HG03039 (cell line): ENCODE measurements around the gene ATP4A.

Experiments used
- ATAC-seq: cut with Tn5 transposase; IDR thresholded peaks from one replicate; pipeline ENCODE4 v1.9.1; 2021; ENCODE audit warnings: mild to moderate bottlenecking, moderate library complexity; ENCODE audit not compliant: unreplicated experiment

ATP4A gene

DNA sequence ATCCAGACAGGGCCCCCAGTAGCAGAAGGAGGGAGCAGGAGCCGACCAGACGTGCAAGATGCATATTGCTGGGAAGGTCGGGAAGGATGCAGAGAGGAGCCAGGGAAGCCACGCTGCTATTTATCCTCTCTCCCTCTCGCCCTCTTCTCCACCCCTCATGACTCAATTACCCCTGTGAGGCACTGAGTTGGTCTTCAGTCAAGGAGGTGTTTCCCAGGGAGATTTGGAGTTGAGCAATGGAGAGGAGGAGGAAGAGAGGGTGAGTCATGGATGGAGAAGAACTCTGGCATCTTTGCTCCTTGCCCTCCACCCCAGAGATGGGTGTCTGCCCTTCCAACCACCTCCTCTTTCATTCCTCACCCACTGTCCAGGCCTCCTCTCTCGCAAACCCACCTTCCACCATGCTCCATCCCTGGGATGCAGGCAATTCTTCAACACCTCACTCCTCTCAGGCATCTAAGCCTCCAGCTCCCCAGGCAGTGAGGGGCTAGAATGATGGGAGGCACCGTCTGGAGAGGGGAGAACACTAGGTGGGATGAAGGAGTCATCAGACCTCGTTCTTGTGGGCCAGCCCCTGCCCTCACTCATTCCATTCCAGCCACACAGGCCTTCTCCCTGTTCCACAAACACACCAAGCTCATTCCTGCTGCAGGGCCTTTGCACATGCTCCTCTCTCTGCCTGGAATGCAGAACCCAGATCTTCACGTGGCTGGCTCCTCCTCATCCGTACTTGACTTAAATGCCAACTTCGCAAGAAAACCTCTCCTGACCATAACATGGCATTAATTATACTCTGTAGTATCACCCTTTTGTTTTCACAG lies 35.0 kb downstream of the ATP4A start, which contains the start of gene SBSN:
TSS of gene SBSN (minus strand) at position 94 of the 821 bp plus-strand sequence. CDS start at position 64, 30 bp downstream.
- ATAC-seq = no peak

DNA sequence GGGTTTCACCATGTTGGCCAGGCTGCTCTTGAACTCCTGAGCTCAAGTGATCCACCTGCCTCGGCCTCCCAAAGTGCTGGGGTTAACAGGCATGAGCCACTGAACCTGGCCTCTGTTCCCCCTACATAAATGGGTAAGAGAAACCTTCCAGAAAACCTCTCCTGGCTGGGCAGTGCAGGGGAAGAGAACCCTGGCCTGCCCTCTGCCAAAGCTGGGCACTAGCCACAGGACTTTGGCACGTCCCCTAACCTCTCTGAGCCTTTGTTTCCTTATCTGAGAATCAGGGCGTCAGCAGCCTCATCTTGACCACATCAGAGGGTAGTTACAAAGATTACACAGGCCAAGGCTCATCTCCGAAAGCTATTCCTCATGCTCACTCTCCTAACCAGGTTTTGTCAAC lies 37.6 kb downstream of the ATP4A start:
- no peak for ATAC-seq

DNA sequence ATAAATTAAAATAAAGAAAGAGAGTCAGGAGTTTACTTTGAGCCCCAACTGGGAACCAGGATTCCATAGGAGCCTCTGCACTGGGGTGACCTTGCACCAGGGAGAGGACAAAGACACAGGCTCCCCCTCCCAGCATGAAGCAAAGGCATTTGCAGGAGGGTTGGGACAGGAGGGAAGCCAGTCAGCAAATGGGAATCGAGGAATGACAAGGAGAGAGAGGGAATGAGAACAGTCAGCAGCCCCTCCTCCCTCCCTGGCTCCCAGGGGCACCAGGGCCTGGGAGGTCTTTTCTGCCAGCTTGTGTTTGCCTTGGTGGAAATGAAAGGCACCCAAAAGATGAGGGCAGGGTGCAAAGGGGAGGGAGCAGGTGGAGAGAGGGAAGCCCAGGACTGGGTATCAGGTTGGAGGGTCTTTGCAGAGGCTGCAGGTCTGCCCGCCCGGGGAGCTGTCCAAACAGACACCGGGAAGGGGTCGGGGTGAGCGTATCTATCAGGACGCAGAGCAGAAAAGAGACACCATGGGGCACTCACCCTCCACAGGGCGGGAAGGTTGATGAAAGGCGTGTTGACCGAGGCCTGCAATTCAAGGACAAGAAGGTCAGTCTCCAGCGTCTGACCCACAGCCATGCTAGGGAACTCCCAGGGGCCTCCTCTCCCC lies 39.1 kb downstream of the ATP4A start:
- no peak for ATAC-seq

DNA sequence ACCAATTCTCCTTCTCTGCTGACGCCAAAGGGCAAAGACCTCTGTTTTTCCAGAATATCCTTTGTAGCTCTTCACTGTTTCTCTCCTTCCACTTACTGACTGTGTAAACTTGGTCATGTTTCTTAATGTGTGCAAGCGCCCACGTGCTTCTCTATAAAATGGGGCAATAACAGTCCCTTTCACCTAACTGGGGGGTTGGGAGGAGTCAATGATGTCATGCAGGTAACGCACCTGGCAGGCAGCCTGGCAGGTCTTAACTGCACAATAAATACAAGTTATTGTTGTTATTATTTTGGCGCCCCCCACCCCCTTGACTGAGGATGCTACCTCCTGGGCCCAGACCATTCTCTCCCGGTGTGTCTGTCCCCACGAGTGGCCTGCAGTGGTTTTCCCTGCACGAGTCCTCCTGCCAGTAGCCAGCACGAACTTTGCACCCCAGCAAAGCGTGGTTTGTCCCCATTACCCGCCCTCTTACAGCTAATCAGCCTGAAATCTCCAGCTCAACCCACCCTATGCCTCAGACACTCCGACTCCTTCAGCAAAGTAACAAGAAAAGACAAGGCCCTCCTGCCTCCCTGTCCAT lies 40.6 kb downstream of the ATP4A start:
- no peak for ATAC-seq

DNA sequence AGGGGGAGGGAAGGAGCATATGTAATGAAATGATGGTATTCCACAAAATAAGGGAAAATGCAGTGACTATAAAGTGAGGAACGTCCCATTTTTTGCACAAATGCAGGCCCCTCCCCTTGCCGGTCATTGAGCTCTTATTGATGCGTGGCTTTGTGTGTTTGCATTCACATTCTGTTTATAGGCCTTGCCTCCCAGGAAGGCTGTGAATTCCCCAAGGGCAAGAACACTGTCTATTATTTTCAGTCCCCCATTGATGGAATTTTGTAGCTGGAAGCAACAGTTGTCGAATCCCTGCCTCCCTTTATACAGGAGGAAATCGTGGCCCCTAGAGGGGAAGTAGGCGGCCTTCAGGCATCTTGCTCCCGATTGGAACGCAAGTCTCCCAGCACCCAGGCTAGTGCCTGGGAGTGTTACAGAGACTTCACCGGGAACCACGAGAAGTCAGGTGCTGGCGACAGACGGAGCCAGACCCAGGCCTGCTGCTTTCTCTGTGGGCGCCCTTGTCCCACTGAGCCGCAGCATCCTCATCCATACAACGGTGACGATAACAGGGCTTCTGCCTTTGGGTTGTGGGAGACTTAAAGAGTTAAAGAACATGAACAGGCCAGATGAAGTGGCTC lies 42.2 kb downstream of the ATP4A start:
- ATAC-seq = no peak

DNA sequence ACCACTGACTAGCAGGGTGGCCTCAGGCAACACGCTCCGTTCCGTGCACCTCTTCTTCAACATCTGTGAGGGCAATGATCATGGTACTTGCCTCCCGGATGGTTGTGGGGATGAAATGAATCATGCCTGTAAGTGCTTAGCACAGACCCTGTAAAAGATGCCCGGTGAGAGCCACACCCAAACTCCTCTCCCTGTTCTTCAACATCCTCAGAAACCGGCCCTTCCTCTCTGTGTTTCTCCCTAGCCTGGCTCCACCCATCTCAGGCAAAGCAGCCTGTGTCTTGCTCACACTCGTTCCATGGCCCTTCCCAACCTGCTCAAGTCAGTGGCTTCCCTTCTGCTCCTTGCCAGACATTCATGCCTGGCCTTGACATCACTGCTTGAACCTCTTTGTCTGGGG lies 44.2 kb downstream of the ATP4A start:
- ATAC-seq = no peak

DNA sequence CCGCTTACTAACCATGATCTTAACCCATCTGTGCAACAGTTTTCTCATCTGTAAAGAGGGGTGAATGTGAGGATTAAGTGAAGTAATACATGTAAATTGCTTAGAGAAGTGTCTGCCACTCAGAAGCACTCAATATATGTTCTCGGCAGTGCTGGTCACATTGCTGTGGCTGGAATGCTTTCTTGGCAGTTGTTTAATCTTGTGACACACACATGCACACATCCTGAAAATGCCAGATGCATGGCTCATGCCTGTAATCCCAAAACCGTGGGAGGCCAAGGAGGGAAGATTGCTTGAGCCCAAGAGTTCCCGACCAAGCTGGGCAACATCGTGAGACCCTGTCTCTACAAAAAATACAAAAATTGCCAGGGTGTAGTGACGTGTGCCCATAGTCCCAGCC lies 45.1 kb downstream of the ATP4A start:
- ATAC-seq = no peak

DNA sequence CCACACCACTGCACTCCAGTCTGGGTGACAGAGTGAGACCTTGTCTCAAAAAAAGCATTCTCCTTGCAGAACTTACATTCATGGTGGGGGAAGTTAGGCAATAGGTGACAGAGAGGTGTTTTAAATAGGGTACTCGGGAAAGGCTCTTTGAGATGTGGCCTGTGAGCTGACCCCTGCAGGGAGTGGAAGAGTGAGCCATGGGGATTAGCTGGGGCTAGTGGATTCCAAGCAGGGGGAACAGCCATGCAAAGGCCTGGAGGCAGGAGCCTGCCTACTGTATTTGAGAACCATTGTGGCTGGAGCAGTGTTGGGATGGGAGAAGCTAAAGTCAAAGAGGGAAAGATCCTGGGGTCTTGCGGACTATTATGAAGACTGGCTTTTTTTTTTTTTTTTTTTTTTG lies 46.1 kb downstream of the ATP4A start:
- ATAC-seq = no peak

DNA sequence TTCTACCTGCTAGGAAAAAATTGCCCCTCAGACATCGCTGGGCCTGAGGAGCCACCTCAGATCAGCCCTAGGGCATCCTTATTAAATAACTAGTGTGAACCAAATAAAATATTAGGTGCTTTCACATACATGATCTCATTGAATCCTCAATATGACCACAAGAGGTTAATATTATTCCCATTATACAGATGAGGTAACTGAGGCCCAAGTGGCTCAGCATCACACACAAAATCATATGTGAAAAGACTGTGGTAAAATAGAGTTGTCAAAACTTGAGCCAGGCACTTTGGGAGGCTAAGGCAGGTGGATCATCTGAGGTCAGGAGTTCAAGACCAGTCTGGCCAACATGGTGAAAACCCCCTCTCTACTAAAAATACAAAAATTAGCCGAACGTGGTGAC lies 47.1 kb downstream of the ATP4A start:
- ATAC-seq = no peak

DNA sequence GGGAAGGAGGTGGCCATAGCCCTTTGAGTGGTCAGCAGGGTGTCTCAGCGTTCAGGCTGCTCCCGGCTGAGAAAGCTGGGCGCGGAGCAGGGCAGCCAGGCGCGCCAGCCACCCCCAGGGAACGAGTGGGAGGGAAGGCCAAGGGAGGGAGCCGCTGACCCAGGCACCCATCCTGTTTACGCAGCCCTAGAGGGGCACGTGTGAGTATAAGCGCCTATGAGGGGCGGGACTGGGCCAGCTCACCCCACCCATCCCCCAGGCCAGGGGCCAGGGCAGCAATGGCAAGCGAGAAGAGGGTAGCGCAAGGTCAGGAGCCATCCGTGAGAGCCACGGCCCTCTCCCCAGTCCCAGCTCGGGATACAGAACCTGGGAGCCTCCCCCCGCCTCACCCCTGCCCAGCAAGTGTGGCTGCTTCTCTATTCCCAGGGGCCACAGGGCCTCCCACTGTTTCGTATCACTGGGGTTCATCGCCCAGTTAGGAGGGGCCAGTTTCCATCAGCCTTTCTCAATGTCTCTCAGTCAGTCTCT lies 49.1 kb downstream of the ATP4A start:
- no peak for ATAC-seq

DNA sequence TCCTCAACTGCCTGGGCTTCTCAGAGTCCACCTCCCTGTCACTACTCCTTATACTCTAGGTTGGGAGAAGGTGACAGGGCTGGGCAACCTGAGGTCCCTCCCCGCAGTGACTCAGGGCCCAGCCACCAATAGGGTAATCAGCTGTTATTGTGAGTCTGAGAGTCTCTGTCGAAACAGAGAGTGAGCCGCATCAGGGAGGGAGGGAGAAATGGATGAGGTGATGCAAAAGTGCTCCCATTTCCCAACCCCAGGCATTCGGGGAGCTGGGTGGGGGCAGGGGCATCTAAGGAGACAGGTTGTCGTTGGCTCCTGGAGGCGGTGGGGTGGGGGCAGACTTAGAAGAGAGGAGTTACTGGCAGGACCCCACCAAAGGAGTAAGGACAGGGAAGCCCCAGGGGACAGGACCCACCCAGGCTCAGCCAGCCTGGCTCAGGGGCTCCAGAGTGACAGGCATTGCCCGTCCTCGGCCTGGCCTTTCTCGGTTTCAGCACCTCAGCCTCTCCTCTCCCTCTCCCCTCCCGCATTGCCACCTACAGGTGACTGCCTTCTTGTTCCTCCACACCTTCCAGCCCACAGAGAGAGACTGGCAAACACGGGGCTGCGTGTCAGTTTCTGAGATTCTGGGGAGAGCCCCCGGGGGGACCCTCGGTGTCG lies 49.7 kb downstream of the ATP4A start, which contains the start of gene DMKN:
TSS of gene DMKN (minus strand) at position 22 of the 654 bp plus-strand sequence. CDS start 174 bp downstream, outside the sequence.
- ATAC-seq = no peak

DNA sequence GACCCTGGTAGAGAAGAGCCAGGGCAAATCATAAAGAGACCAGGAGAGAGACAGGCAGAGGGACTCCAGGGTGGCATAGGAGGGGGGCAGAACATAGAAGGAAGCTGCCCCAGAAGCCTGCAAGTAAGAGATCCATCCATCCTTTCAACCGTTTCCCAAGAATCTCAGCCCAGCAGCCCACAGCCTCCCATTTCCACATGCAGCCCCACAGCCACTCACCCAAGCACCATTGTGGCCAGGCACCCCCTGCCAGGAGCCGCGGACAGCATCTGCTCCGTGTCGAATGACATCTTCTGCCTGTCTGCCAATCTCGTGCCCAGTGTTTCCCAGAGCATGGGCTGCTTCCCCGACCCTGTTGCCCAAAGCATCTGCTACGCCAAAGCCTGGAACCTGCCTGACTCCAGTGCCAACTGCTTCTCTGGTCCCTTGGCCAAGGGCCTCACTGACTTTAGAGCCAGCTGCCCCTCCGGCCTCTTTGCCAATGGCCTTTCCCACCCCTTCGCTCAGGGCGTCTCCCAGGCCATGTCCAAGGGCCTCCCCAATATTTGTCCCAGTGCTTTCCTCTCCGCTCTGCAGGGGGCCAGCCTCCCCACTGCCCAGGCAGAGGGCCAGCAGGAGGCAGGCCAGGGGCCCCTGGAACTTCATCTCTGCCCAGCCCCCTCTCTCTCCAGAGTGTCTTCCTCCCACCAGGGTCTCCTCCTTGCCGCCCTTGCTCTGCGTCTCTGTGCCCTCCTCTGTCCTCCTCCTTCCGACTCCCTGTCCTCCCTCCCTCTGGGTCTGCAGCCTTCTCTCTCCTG lies 50.4 kb downstream of the ATP4A start:
- ATAC-seq = no peak

DNA sequence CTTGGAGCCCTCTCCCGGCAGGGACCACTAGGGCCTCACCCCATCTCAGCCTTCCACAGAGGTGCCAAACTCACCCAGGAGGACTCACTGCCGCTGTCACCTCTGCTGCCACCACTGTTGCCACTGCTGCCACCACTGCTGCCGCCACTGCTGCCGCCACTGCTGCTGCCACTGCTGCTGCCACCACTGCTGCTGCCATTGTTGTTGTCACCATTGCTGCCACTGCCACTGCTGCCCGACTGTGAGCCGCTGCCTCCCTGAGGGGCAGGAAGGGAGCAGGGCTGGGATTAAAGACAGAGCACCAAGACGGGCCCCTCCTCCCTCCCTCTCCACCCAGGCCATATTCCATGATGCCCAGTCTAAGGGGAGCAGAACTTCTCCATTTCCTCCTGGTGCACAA lies 52.1 kb downstream of the ATP4A start:
- ATAC-seq = no peak

DNA sequence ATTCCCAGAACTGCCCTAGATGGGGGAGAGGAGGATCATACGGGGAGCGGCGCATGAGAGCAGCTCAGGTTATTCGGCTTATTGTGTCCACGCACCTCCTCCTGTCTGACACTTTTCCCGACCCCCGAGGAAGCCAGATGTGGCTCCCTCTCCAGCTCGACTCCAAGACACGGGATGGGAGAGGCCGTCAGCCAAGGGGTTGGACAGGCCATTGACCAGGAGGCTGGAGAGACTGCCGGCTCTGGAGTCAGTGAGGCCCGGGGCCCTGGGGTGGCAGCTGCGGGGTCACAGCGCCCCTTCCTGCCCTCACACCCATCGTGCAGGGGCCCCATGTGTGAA lies 52.9 kb downstream of the ATP4A start:
- no peak for ATAC-seq

DNA sequence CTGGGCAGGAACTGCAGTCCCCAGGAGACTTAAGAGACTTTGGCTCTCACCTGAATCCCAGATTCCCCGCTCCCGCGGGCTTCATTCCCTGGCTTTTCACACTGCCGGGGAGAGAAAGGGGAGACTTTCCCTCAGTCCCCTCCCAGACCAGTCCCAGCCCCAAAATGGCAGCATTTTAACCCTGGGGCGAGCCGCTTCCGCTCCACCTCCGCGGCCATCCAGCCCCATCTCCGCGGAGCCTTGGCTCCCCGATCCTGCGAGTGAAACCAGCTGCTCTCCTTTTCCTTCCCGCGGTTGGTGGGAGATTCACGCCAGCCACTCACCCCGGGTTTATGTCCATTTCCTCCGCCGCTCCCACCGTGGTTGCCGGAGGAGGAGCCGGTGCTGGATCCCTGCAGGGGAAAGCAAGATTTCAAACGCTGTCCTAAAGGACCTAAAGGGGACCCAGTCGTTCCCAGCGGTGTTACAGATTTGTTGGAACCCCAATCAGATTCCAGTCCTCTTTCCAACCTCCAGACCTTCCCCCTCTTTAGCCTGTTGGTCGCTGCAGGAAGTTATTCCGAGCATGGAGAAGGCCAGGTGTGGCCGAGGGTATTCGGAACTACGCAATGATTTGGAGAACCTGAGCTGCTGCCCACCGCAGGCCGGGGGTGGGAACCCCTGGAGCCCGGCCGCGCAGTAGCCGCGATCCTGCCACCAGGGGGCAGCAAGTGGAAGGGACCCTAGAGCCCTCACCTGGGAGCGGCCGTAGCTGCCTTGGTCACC lies 53.4 kb downstream of the ATP4A start:
- no peak for ATAC-seq

DNA sequence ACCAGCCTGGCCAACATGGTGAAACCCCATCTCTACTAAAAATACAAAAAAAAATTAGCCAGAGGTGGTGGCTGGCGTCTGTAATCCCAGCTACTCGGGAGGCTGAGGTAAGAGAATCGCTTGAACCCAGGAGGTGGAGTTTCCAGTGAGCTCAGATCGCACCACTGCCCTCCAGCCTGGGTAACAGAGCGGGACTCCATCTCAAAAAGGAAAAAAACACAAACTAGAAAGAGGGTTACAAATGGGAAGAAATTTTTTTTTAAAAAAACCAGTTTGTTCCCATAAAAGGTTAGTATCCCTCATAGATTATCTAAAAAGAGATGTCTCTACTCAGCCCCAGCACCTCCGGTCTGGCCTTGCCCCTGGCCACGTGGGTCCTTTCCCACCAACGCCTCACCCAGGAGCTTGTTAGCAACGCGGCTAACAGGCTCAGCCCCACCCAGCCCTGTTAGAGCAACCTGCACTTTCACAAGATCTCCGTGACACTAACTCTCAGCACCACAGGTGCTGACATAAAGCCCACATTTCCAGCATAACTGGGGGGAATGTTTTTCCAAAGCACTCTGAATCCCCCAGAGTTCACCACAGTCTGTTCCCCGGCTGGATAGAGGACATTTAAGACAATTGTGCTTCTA lies 54.3 kb downstream of the ATP4A start:
- no peak for ATAC-seq

DNA sequence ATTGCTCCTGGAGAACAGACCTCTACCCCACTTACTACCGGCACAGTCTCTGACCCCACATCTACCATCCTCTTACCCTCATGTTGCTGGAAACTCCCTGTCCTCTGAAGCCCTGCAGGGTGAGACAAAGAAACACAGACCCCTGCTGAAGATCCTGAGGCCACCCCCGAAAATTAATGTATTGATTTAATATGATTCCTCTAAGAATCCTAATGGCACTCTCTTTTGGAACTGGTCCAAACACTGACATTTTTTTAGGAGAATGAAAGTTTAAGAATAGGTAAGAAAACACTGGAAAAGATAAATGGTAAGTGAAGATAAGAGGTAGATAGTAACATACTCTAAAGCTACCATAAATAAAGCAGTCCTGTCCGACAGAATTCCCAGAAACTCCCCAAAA lies 55.3 kb downstream of the ATP4A start:
- no peak for ATAC-seq

DNA sequence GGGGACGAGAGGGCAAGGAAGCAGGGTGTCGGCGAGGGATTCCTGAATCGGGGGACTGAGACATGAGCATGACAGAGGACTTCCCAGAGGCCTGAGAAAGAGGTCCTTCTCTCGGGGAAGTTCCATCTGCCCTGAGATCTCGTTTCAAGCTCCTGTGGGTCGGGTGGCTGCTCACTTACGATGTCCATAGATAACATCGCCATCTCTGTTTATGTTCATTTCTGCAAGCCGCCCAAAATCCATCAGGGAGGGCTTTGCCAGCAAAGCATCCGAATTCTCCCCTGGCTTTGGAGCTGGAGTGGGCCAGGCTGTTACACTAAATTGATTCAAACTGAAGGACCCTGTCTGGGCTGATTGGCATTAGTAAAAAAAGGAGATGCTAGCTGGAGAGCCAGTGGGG lies 55.9 kb downstream of the ATP4A start:
- ATAC-seq = no peak

DNA sequence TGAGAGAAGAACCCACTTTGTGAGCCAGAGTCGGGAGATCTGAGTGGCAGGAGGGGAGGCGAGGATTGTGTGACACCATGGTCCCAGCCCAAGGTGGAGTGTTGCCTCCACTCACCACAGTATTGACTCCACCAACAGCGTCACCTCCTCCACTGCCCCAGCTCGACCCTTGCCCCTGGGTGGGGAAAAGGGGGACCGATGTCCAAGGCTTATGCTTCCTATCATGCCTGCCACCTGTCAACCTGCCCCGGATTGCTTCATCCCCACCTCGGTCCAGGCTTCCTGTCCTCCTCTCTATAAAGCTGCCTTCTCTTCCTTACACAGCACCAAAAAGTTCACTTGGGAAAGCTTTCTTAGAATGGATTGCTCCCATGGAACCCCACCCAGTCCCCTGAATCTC lies 57.4 kb downstream of the ATP4A start:
- no peak for ATAC-seq
